Hepatocyte (in vitro differentiated cells): ENCODE data around the gene ADH6. TPM values are rescaled to one million over a fixed set of nuclear protein-coding genes. Genes with fewer than 3 reads are reported as not detected.

Experiments used
- DNase-seq: peaks from one replicate; pipeline ENCODE4 v3.0.0-alpha.2; 2016; ENCODE audit warnings: low spot score
- H2AFZ ChIP-seq: fragments of 200-600 bp; sonication (generic); 2 replicates; pipeline ENCODE4 v1.6.0; 2016; ENCODE audit warnings: antibody characterized with exemption, mild to moderate bottlenecking
- H3K27ac ChIP-seq: fragments of 200-600 bp; sonication (generic); 2 replicates; pipeline ENCODE4 v1.5.1; 2016; ENCODE audit warnings: mild to moderate bottlenecking
- H3K27me3 ChIP-seq: fragments of 200-600 bp; sonication (generic); 2 replicates; pipeline ENCODE4 v1.6.1; 2016
- H3K36me3 ChIP-seq: fragments of 200-600 bp; sonication (generic); replicated peaks from 2 replicates; pipeline ENCODE4 v1.5.1; 2016; ENCODE audit warnings: low read depth; ENCODE audit not compliant: insufficient read depth
- H3K4me1 ChIP-seq: fragments of 200-600 bp; sonication (generic); 2 replicates; pipeline ENCODE4 v1.5.1; 2016; ENCODE audit warnings: mild to moderate bottlenecking, moderate library complexity; ENCODE audit not compliant: insufficient read depth
- H3K4me2 ChIP-seq: fragments of 200-600 bp; sonication (generic); 2 replicates; pipeline ENCODE4 v1.6.0; 2016
- H3K4me3 ChIP-seq: fragments of 200-600 bp; sonication (generic); 2 replicates; pipeline ENCODE4 v1.5.1; 2016; ENCODE audit warnings: mild to moderate bottlenecking
- H3K79me2 ChIP-seq: fragments of 200-600 bp; sonication (generic); 2 replicates; pipeline ENCODE4 v1.6.0; 2017; ENCODE audit warnings: mild to moderate bottlenecking
- H3K9me2 ChIP-seq: fragments of 200-600 bp; sonication (generic); replicated peaks from 2 replicates; pipeline ENCODE4 v1.6.0; 2017; ENCODE audit warnings: mild to moderate bottlenecking; ENCODE audit not compliant: insufficient read depth
- H3K9me3 ChIP-seq: fragments of 200-600 bp; sonication (generic); 2 replicates; pipeline ENCODE4 v1.5.1; 2016; ENCODE audit warnings: low read depth, mild to moderate bottlenecking
- H4K20me1 ChIP-seq: fragments of 200-600 bp; sonication (generic); 2 replicates; pipeline ENCODE4 v1.6.0; 2016; ENCODE audit warnings: mild to moderate bottlenecking; ENCODE audit not compliant: insufficient read depth, poor library complexity, severe bottlenecking
- CTCF ChIP-seq: fragments of 200-600 bp; sonication (generic); IDR thresholded peaks from 2 replicates; pipeline ENCODE4 v1.5.1; 2016; ENCODE audit warnings: antibody characterized with exemption, mild to moderate bottlenecking; ENCODE audit not compliant: poor library complexity
- EZH2 ChIP-seq: fragments of 200-600 bp; sonication (generic); IDR thresholded peaks from 2 replicates; pipeline ENCODE4 v1.6.1; 2016; ENCODE audit warnings: antibody characterized with exemption, mild to moderate bottlenecking, borderline replicate concordance
- EZH2phosphoT487 ChIP-seq: fragments of 200-600 bp; sonication (generic); IDR thresholded peaks from one replicate; pipeline ENCODE4 v1.6.1; 2018; ENCODE audit warnings: antibody characterized with exemption, mild to moderate bottlenecking, low read depth, moderate library complexity; ENCODE audit not compliant: unreplicated experiment, severe bottlenecking
- WGBS: methylation state at CpG from one replicate; pipeline ENCODE4 v1.1.6; 2016; ENCODE audit warnings: low lambda C conversion rate; ENCODE audit errors: missing lambda C conversion rate; 5-methylcytosine and 5-hydroxymethylcytosine counted together
- polyA plus RNA-seq: library from polyadenylated mRNA; unstranded; fragments of >200 nt; fragmentation: Nextera tagmentation; extraction: Ambion mirVana; gene quantifications from 2 replicates; pipeline ENCODE4 v1.2.1, GENCODE V29; 2016
- total RNA-seq: library from RNA; depleted of rRNA; stranded (reverse); fragments of >200 nt; gene quantifications from 2 replicates; pipeline ENCODE4 v1.2.3, GENCODE V29; 2014

The ADH6 gene
- total and polyA plus RNA-seq, 2 experiments from 2014 or later: 16.0 to 23.6 TPM

GRCh38 chr4:99221980-99222379 is 2.9 kb upstream of the ADH6 start:
- peak; percentile 18 for DNase-seq
- Histone ChIP-seq H3K79me2 (no peaks in the 10 kb centered on the region), H3K27me3 (no peaks in the 10 kb centered on the region), H3K9me3 (no peaks in the 10 kb centered on the region), H3K9me2 (no peaks in the 10 kb centered on the region), H3K27ac (no peak overlapping the region), H3K4me3 (no peak overlapping the region), H3K4me1 (peaks cover 4% of the 10 kb centered on the region), H4K20me1 (no peaks in the 10 kb centered on the region), H3K4me2 (no peak overlapping the region), H2AFZ (no peak overlapping the region), H3K36me3 (no peaks in the 10 kb centered on the region)
- 9% methylated on average over 1 of the region's 1 CpG for WGBS
- TF ChIP-seq CTCF (no peak), EZH2phosphoT487 (no peak), EZH2 (no peak)

GRCh38 chr4:99219479-99219878 is 433 bp upstream of the ADH6 start:
- Histone ChIP-seq H3K9me2 (no peaks in the 10 kb centered on the region), H3K27ac (no peak overlapping the region), H3K9me3 (no peaks in the 10 kb centered on the region), H3K4me1 (peaks cover 4% of the 10 kb centered on the region), H3K36me3 (no peaks in the 10 kb centered on the region), H3K4me2 (peak overlapping the region; percentile 1), H3K4me3 (no peak overlapping the region), H4K20me1 (no peaks in the 10 kb centered on the region), H3K27me3 (no peaks in the 10 kb centered on the region), H2AFZ (no peak overlapping the region), H3K79me2 (no peaks in the 10 kb centered on the region)
- no peak for TF ChIP-seq EZH2phosphoT487
- DNase-seq: no peak
- WGBS: 50% methylated on average over 1 of the region's 1 CpG

GRCh38 chr4:99215521-99215920 is 3.5 kb downstream of the ADH6 start:
- 82% methylated on average over 3 of the region's 3 CpGs for WGBS
- Histone ChIP-seq H3K4me1 (no peaks in the 10 kb centered on the region), H3K27me3 (no peaks in the 10 kb centered on the region), H3K4me3 (no peak overlapping the region), H3K79me2 (no peaks in the 10 kb centered on the region), H3K27ac (no peak overlapping the region), H3K9me2 (no peaks in the 10 kb centered on the region), H3K4me2 (no peak overlapping the region), H2AFZ (no peak overlapping the region), H3K36me3 (no peaks in the 10 kb centered on the region), H4K20me1 (no peaks in the 10 kb centered on the region), H3K9me3 (no peaks in the 10 kb centered on the region)
- no peak for TF ChIP-seq CTCF
- TF ChIP-seq EZH2phosphoT487: no peak
- no peak for TF ChIP-seq EZH2
- no peak for DNase-seq

DNA sequence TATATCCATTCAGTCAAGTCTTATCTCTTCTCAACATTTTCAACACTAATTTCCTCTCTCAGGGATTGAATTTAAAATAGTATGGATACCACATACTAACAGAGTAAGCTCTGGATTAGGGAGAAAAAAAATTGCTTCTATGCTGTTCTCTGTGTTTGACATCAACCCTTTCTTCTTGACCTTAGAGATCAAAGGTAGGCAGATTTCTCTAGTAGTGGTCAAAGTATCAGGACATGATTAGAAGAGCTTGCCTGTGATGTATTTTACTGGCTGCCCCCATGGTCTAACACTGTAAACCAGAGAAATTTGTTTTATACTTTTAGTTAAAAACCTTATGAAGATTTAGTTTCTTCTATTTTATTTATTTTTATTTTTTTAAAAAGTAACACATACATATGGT is 8.3 kb downstream of the ADH6 start:
- no peak for TF ChIP-seq CTCF
- no peak for TF ChIP-seq EZH2phosphoT487
- no peak for TF ChIP-seq EZH2
- no peaks in the 10 kb centered on the region for H3K9me3 ChIP-seq
- no peak overlapping the region for H2AFZ ChIP-seq

More for the DNA sequence above, 8.3 kb downstream of the ADH6 start:
- Histone ChIP-seq H3K4me2 (no peak overlapping the region), H3K36me3 (no peaks in the 10 kb centered on the region), H3K4me3 (no peak overlapping the region), H3K27ac (no peak overlapping the region), H3K79me2 (no peaks in the 10 kb centered on the region), H4K20me1 (no peaks in the 10 kb centered on the region), H3K27me3 (no peaks in the 10 kb centered on the region), H3K4me1 (peaks cover 2% of the 10 kb centered on the region), H3K9me2 (no peaks in the 10 kb centered on the region)
- no peak for DNase-seq
